HCT116 (cell line): Measurements from ENCODE around the gene NSMCE4A. TPM values are rescaled to one million over a fixed set of nuclear protein-coding genes. Genes with fewer than 3 reads are reported as not detected.

Source experiments
- ATAC-seq: fragments of 200-7000 bp; cut with Tn5 transposase; 2 replicates; pipeline ENCODE4 v1.9.1; 2020; ENCODE audit warnings: mild to moderate bottlenecking, moderate library complexity
- BruUV-seq: library from RNA; stranded (reverse); fragments of 400-500 nt; replicated peaks from 2 replicates; lab custom pipeline; 2021; lab: Mats Ljungman, UMichigan
- CTCF ChIA-PET: fragments of 300-600 bp; sonication (Branson Sonifier 250); formaldehyde crosslinking; loops from one replicate; lab custom pipeline; 2021; ENCODE audit warnings: antibody characterized with exemption; lab: Charles Lee
- POLR2A ChIA-PET: fragments of 300-600, 350-600 bp; sonication (Branson Sonifier 250); formaldehyde crosslinking; loops from one replicate; lab custom pipeline; 2021; ENCODE audit warnings: antibody characterized with exemption; lab: Charles Lee
- RAD21 ChIA-PET, 2 experiments: fragments of 300-600 bp; sonication (Branson Sonifier 250); formaldehyde crosslinking; loops; one replicate each; lab custom pipeline; 2023; ENCODE audit warnings: low total read pairs in 2 of 2; ENCODE audit not compliant: uncharacterized antibody in 2 of 2, unreplicated experiment in 2 of 2, low non-redundant PET in 1 of 2; lab: Charles Lee
- DNase-seq: peaks from one replicate; pipeline ENCODE4 v3.0.0-alpha.2; 2010; ENCODE audit warnings: low read depth, low spot score
- H2AFZ ChIP-seq: fragments of 200-600 bp; shearing (Covaris generic), sonication (generic); 2 replicates; pipeline ENCODE4 v1.6.1; 2017; ENCODE audit warnings: low read depth, mixed run types, mixed read lengths, antibody characterized with exemption, low read length; ENCODE audit not compliant: poor library complexity, severe bottlenecking
- H3K27ac ChIP-seq: 2 replicates; pipeline ENCODE4 v1.5.1; 2012; ENCODE audit warnings: low read depth, low read length
- H3K27me3 ChIP-seq: fragments of 200-600 bp; sonication (generic); 2 replicates; pipeline ENCODE4 v1.6.1; 2016; ENCODE audit warnings: mixed run types, low read length, mixed read lengths; ENCODE audit not compliant: insufficient read depth
- H3K36me3 ChIP-seq, 2 experiments: fragments of 200-500 bp in 1 of 2; fragments of 200-600 bp in 1 of 2; sonication (Bioruptor generic) in 1 of 2; sonication (generic) in 1 of 2; 2 replicates each; pipeline versions ENCODE4 v1.5.1 to v1.6.1; 2014 to 2016; ENCODE audit warnings: low read length in 2 of 2, inconsistent platforms in 1 of 2, mixed read lengths in 1 of 2, mixed run types in 1 of 2; ENCODE audit not compliant: insufficient read depth in 2 of 2, control insufficient read depth in 1 of 2
- H3K4me1 ChIP-seq, 2 experiments: fragments of 200-600 bp in 1 of 2; sonication (generic) in 1 of 2; 2 replicates each; pipeline versions ENCODE4 v1.5.1 to v1.6.1; 2012 to 2017; ENCODE audit warnings: low read length in 2 of 2, inconsistent platforms in 1 of 2, mild to moderate bottlenecking in 1 of 2, mixed read lengths in 1 of 2, mixed run types in 1 of 2, moderate library complexity in 1 of 2; ENCODE audit not compliant: insufficient read depth in 2 of 2, control insufficient read depth in 1 of 2
- H3K4me2 ChIP-seq: fragments of 200-600 bp; sonication (generic); 2 replicates; pipeline ENCODE4 v1.6.1; 2017; ENCODE audit warnings: mixed run types, low read length, mixed read lengths
- H3K4me3 ChIP-seq, 2 experiments: fragments of 200-600 bp in 1 of 2; sonication (generic) in 1 of 2; replicated peaks in 1 of 2; 2 replicates each; pipeline ENCODE4 v1.5.1; 2011 to 2016; ENCODE audit warnings: low read length in 2 of 2, control low read depth in 1 of 2, low read depth in 1 of 2, mild to moderate bottlenecking in 1 of 2, mixed read lengths in 1 of 2, mixed run types in 1 of 2
- H3K79me2 ChIP-seq: fragments of 200-600 bp; sonication (generic); 2 replicates; pipeline ENCODE4 v1.6.1; 2017; ENCODE audit warnings: mild to moderate bottlenecking, mixed run types, low read length, moderate library complexity, mixed read lengths; ENCODE audit not compliant: insufficient read depth
- H3K9ac ChIP-seq: fragments of 200-600 bp; sonication (generic); 2 replicates; pipeline ENCODE4 v1.6.1; 2016; ENCODE audit warnings: low read length, mixed read lengths
- H3K9me2 ChIP-seq: fragments of 200-600 bp; sonication (generic), shearing (Covaris generic); 2 replicates; pipeline ENCODE4 v1.6.1; 2017; ENCODE audit warnings: mixed run types, mild to moderate bottlenecking, moderate library complexity; ENCODE audit not compliant: insufficient read depth
- H3K9me3 ChIP-seq, 2 experiments: fragments of 200-500 bp in 1 of 2; fragments of 200-600 bp in 1 of 2; sonication (Bioruptor generic) in 1 of 2; sonication (generic) in 1 of 2; 2 replicates each; pipeline ENCODE4 v1.6.1; 2014 to 2017; ENCODE audit warnings: low read length in 2 of 2, mixed read lengths in 2 of 2, inconsistent platforms in 1 of 2, low read depth in 1 of 2, mild to moderate bottlenecking in 1 of 2, mixed run types in 1 of 2, moderate library complexity in 1 of 2; ENCODE audit not compliant: control insufficient read depth in 1 of 2, insufficient read depth in 1 of 2
- H4K20me1 ChIP-seq: fragments of 200-600 bp; sonication (generic), shearing (Covaris generic); 2 replicates; pipeline ENCODE4 v1.6.1; 2017; ENCODE audit warnings: mixed run types, mild to moderate bottlenecking, moderate library complexity; ENCODE audit not compliant: insufficient read depth
- CBX3 ChIP-seq: IDR thresholded peaks from 2 replicates; pipeline ENCODE4 v1.6.1; 2012; ENCODE audit warnings: low read depth
- CEBPB ChIP-seq: IDR thresholded peaks from 2 replicates; pipeline ENCODE4 v1.6.1; 2012; ENCODE audit warnings: low read depth
- EGR1 ChIP-seq: IDR thresholded peaks from 2 replicates; pipeline ENCODE4 v1.6.1; 2012; ENCODE audit warnings: low read depth
- ELF1 ChIP-seq: IDR thresholded peaks from 2 replicates; pipeline ENCODE4 v1.6.1; 2012; ENCODE audit warnings: low read depth, borderline replicate concordance
- EZH2 ChIP-seq: fragments of 200-600 bp; sonication (generic); IDR thresholded peaks from 2 replicates; pipeline ENCODE4 v1.6.1; 2017; ENCODE audit warnings: antibody characterized with exemption, mixed run types
- FOSL1 ChIP-seq: IDR thresholded peaks from 2 replicates; pipeline ENCODE4 v1.6.1; 2012; ENCODE audit warnings: low read depth
- JUND ChIP-seq: IDR thresholded peaks from 2 replicates; pipeline ENCODE4 v1.6.1; 2012
- MAX ChIP-seq: IDR thresholded peaks from 2 replicates; pipeline ENCODE4 v1.6.1; 2012
- POLR2A ChIP-seq: IDR thresholded peaks from 2 replicates; pipeline ENCODE4 v1.7.0; 2011; ENCODE audit warnings: borderline replicate concordance; ENCODE audit not compliant: insufficient read depth, insufficient read length; ENCODE audit errors: extremely low read depth
- POLR2AphosphoS5 ChIP-seq: IDR thresholded peaks from 2 replicates; pipeline ENCODE4 v1.6.1; 2011; ENCODE audit warnings: mild to moderate bottlenecking, low read depth, low read length, moderate library complexity
- RAD21 ChIP-seq: IDR thresholded peaks from 2 replicates; pipeline ENCODE4 v1.6.1; 2012; ENCODE audit warnings: low read depth, mild to moderate bottlenecking
- SIN3A ChIP-seq: IDR thresholded peaks from 2 replicates; pipeline ENCODE4 v1.6.1; 2012; ENCODE audit warnings: low read depth
- SP1 ChIP-seq: IDR thresholded peaks from 2 replicates; pipeline ENCODE4 v1.6.1; 2012; ENCODE audit warnings: low read depth
- TCF7L2 ChIP-seq: IDR thresholded peaks from 2 replicates; pipeline ENCODE4 v1.7.0; 2011; ENCODE audit warnings: borderline replicate concordance, inconsistent platforms; ENCODE audit not compliant: insufficient read depth, insufficient read length; ENCODE audit errors: extremely low read depth
- YY1 ChIP-seq: IDR thresholded peaks from 2 replicates; pipeline ENCODE4 v1.6.1; 2011; ENCODE audit warnings: low read length, low read depth, moderate library complexity, mild to moderate bottlenecking; ENCODE audit not compliant: insufficient replicate concordance; ENCODE audit errors: extremely low read depth
- ZBTB33 ChIP-seq: IDR thresholded peaks from 2 replicates; pipeline ENCODE4 v1.6.1; 2011; ENCODE audit warnings: mild to moderate bottlenecking, low read length, moderate library complexity; ENCODE audit not compliant: insufficient replicate concordance; ENCODE audit errors: extremely low read depth
- ZFX ChIP-seq: fragments of 450-650 bp; IDR thresholded peaks from 2 replicates; pipeline ENCODE4 v1.6.1; 2017
- intact Hi-C: fragments of 100-400 bp; cut with micrococcal nuclease; formaldehyde crosslinking; loops from 2 replicates; pipeline ENCODE4 v1.10.0; 2022
- total RNA-seq: library from RNA; stranded (reverse); gene quantifications from one replicate; pipeline ENCODE4 v1.2.1, GENCODE V29; 2021; ENCODE audit not compliant: unreplicated experiment

NSMCE4A gene
- total RNA-seq, 1 experiment from 2014 or later, result 70.6 TPM

GRCh38 chr10:121927841-121928527, 47.0 kb downstream of the NSMCE4A start, which contains the start of gene ATE1:
TSS of gene ATE1 (minus strand) at chr10:121928031. CDS start at chr10:121927949, 82 bp downstream.
- no TSS peak for BruUV-seq

More at GRCh38 chr10:121927841-121928527, 47.0 kb downstream of the NSMCE4A start, which contains the start of gene ATE1:
- peak within 1 kb of the TSS; percentile 92 for H3K27ac ChIP-seq
- peak within 1 kb of the TSS; percentile 83 for H3K4me3 ChIP-seq
- H4K20me1 ChIP-seq, result no peaks in the 10 kb centered on the region
- ChIA-PET POLR2A (interaction anchor here (1.5 to 1.6 kb wide), 2 partner anchors 20 to 185 kb away, joined by 4 to 6 read pairs; no protein-coding TSS in a partner anchor), CTCF (interaction anchor here (0.7 to 1.0 kb wide), 2 partner anchors 185 to 970 kb away, joined by 3 read pairs; no protein-coding TSS in a partner anchor), RAD21 (no interaction called here)
- no peaks in the 10 kb centered on the region for H3K9me3 ChIP-seq
- H3K27me3 ChIP-seq, result no peaks in the 10 kb centered on the region
- DNase-seq, result peak; percentile 88
- intact Hi-C loops, result loop anchor here (2.0 to 10.0 kb wide), 5 partner anchors 47 to 603 kb away; partner anchors contain the start of gene NSMCE4A
- peaks cover 38% of the 10 kb centered on the region for H3K79me2 ChIP-seq
- H3K9ac ChIP-seq, result peak within 1 kb of the TSS; percentile 96
- H3K4me2 ChIP-seq, result peak within 1 kb of the TSS; percentile 79
- H3K36me3 ChIP-seq, result no peaks in the 10 kb centered on the region
- ATAC-seq, result peak; percentile 89
- H3K9me2 ChIP-seq, result no peaks in the 10 kb centered on the region
- H2AFZ ChIP-seq, result peak within 1 kb of the TSS; percentile 46
- TF ChIP-seq FOSL1, result peak; percentile 14; the same call in 1 of the 2 replicates
- TF ChIP-seq CEBPB, result no peak
- TF ChIP-seq SIN3A, result peak; percentile 43
- TF ChIP-seq MAX, result peak; percentile 82
- TF ChIP-seq EGR1, result peak; percentile 48; the same call in 1 of the 2 replicates
- TF ChIP-seq ELF1, result no peak
- peak; percentile 99 for TF ChIP-seq ZFX
- TF ChIP-seq TCF7L2, result peak; percentile 93
- no peak for TF ChIP-seq EZH2
- TF ChIP-seq CBX3, result peak; percentile 79; the same call in 1 of the 2 replicates
- TF ChIP-seq RAD21, result no peak
- TF ChIP-seq ZBTB33, result peak; percentile 91
- TF ChIP-seq POLR2A, result peak; percentile 82
- TF ChIP-seq POLR2AphosphoS5, result peak; percentile 95
- 0 out of 2 replicates have a peak, but pooled peaks have one; percentile 2 for TF ChIP-seq JUND
- TF ChIP-seq SP1, result peak; percentile 28; the same call in 1 of the 2 replicates
- peak; percentile 100 for TF ChIP-seq YY1
- H3K4me1 ChIP-seq, result peaks cover 10 to 17% of the 10 kb centered on the region in 2 experiments; a peak in 3 of 4 replicates
